GM18507 (cell line): ENCODE data around the gene SMARCC1.

ENCODE experiments used
- DNase-seq: peaks from one replicate; pipeline ENCODE4 v3.0.0; 2011; ENCODE audit warnings: low read depth; ENCODE audit not compliant: insufficient read length; ENCODE audit errors: extremely low spot score
- FAIRE-seq: peaks from 2 replicates; lab custom pipeline; 2011; peaks lifted over from hg19 to GRCh38; lab: Jason Lieb, UNC

The SMARCC1 gene

GRCh38 chr3:47606165-47606564, 175.5 kb downstream of the SMARCC1 start:
- FAIRE-seq (no peak), DNase-seq (no peak)

DNA sequence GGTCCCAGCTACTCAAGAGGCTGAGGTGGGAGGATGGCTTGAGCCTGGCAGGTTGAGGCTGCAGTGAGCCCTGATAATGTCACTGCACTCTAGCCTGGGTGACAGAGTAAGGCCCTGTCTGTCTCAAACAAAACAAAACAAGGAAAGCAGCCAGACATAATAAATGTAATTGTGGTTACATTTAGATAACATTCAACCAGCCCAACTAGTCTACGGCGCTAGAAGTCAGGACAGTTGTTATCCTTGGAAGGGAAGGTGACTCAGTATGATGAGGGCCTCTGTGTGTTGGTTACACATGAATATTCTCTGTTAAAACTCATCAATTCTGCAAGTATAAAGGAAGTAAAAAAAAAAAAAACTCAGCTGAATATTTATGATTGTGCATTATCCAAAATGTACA, 176.0 kb downstream of the SMARCC1 start:
- no peak for FAIRE-seq
- DNase-seq = no peak

DNA sequence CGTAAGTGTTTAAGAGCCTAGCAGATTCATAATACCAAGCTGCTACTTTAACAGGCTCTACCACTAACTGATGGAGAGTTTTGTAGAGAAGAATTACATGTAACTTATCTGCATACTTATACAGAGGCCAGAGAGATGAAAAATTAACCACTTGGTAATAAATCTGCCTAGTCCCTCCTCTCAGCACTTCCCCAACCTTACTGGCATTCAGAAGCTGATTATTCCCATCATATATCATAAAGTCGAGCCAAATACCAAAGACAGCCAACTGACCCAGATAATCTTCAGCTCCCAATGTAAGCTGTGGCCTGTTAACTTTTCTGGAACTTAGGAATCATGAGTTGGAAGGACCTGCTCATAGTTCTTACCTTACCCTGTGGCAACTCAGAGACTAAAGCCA, 177.5 kb downstream of the SMARCC1 start:
- DNase-seq (no peak), FAIRE-seq (no peak)

- no peak for FAIRE-seq
- DNase-seq = no peak
These were observed 178.4 kb downstream of the SMARCC1 start for GRCh38 chr3:47603332-47603731.

DNA sequence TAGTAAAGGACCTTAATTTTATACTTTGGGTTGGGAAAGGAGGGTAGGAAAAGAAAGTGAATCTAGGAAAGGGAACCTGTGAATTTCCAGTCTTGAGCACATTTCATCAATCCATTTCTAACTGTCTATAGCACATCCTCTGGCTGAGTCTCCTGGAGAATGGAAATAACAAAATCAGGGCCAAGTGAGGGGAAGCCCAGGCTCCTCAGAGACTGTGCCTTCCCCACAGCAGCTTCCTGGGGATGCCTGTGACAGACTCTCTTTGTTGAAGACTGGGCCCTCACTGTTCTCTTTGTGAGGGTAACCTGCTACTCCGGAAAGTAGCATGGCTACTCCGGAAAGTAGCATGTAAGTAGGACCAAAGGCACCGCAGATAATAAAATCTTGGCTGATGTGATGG, 180.4 kb downstream of the SMARCC1 start:
- DNase-seq (no peak), FAIRE-seq (no peak)

DNA sequence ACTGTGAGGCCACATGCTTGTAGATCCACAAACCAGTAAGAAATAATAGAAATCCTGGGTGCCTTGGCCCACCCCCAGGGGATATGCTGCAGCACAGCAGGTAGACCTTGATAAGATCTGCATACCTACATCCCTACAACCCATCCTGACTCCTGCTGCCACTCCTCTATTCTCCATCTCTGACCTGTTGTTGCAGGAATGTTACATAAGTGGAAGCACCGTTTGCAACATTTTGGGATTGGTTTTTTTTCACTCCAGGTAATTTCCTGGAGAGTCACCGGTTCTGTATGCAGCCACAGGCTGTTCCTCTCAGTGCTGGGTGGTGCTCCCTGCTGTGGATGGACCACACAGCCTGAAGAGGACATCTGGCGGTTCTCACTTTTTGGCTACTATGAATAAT, 186.9 kb downstream of the SMARCC1 start:
- DNase-seq (no peak), FAIRE-seq (no peak)

GRCh38 chr3:47592066-47592795, 189.5 kb downstream of the SMARCC1 start:
- no peak for FAIRE-seq
- no peak for DNase-seq

GRCh38 chr3:47590216-47590615, 191.5 kb downstream of the SMARCC1 start:
- FAIRE-seq (no peak), DNase-seq (no peak)

- DNase-seq = no peak
- FAIRE-seq = no peak
These were observed 193.1 kb downstream of the SMARCC1 start for GRCh38 chr3:47588587-47588986.

- DNase-seq (no peak), FAIRE-seq (no peak)
These were observed 193.6 kb downstream of the SMARCC1 start for GRCh38 chr3:47588053-47588452.

DNA sequence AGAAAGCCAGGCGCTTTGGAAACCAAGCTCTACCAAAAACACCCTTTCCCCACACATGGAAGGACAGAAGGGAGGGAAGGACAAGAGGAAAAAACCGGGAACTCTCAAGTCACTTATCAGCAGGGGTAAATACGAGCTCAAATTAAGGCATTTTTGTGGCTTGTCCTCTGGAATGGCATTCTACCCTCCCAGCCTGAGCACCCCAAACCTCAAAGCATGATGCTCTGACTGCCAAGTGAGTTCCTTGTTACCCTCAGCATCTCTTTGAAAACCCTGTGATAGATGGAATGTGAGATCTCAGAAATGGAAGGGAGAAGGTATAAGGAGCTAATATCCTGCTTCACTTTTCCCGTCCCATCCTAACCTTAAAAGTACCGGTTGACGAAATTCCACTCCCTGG, 194.9 kb downstream of the SMARCC1 start:
- DNase-seq (no peak), FAIRE-seq (no peak)

DNA sequence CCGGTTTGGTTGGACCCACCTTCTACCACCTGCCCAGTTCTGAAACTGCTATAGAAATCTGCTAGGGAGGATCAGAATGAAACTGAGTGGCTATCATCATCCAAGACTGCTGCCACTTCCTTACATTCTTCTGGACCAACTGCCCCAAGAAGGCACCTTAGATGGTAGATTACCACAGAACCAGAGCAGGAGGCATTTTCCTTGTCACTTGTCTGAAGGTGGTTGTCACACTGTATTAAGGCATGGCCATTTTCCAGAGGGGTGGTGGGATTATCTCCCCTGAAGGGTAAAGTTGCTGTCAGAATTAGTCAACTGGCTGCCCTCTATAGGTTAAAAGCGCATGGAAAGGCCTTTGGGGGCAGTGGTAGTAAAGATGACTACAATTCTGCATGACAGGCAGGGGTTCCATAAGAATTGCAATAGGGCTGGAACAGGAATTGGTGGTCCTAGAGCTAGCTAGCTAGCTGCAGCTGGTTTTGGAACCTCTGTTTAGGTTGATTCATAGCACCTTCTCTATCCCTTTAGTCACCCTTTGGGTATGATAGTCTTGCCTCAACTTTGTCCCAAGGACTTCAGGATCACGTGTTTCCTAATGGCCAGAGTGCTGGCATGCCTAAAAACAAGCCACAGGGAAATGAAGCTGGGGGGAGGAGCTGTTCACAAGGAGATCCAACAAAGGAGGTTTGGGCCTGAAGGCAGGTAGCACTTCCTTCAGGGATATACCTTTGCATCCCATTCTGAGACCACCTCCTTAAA, 198.2 kb downstream of the SMARCC1 start:
- FAIRE-seq (no peak), DNase-seq (no peak)

DNA sequence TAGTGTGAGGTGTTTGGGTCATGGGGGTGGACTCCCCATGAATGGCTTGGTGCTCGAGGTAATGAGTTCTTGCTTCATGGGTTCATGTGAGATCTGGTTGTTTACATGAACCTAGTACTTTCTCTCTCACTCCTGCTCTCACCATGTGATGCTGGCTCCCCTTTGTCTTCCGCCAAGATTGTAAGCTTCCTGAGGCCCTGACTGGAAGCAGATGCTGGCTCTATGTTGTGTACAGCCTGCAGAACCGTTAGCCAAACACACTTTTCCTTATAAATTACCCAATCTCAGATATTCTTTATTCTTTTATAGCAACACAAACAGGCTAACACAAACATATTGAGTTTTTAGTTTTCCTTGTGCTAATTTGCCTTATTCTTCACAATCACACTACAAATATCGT, 199.9 kb downstream of the SMARCC1 start:
- no peak for FAIRE-seq

GRCh38 chr3:47581422-47581821, 200.3 kb downstream of the SMARCC1 start:
- DNase-seq = no peak
- FAIRE-seq = no peak

More for the DNA sequence above, 199.9 kb downstream of the SMARCC1 start:
- no peak for DNase-seq

DNA sequence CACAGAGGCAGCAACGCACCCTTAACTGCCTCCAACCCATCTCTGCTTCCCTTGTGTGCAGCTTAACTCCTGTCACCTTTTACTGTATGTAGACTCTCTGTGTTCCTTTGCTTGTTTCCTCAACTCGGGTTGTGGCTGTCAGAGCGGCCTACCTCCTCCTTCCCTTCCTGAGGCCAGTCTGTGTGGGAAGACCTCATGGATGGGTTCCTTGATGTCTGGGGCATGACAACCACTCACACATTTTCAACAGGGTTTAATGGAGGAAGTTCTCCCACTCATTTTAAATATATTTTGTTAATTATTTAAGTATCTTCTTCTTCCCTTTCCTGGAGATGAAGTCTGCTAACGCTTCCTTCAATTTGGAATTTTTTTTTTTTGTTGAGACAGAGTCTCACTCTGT, 201.2 kb downstream of the SMARCC1 start:
- DNase-seq (no peak), FAIRE-seq (no peak)

GRCh38 chr3:47579875-47580274, 201.8 kb downstream of the SMARCC1 start:
- FAIRE-seq = no peak

DNA sequence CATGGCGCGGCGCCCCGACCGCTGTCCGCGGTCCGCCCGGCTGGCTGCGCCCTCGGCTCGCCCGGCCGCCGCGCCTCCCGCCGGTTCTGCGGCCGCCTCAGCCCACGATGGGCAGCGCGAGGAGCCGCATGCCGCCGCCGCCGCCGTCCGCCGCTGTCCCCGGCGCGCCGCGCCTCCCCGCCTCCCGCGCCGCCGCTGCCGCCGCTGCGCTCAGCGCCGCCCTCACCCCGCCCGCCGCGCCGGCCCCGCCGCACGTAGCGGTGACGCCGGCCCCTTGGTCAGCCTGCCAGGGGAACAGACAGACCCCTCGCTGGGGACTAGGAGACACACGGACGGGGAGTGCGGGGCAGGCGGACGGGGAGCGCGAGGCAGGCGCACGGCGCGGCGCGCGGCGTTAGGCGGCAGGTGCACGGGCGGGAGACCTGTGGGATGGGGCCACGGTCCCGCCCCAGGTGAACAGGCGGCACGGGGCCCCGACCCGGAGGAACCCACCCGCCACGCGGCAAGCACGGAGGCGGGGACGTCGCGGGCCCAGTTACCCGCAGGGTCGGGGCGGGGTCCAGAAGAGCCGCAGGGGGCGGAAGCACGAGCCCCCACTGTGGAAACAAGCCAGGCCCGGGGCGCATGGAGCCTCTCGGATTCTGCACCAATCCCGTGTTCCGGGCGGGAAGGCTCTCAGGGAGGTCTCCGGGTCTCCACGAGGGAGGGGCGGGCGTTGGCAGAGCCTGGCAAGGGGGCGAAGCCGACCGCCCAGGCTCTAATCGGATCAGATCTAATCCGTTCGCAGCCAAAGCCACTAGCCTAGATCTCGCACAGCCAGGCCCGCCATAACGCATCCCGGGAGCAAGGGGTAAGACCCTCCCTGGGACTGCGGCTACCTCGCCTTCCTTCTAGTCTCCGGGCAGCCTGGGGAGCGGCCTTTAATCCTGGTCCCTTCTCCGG, 202.7 kb downstream of the SMARCC1 start, which contains the start of gene CSPG5:
Gene CSPG5, minus strand, starts transcription at position 175 of the 942 bp plus-strand sequence. Its CDS starts 172 bp downstream, at position 3.
- no peak for FAIRE-seq
- peak; percentile 14 for DNase-seq

More at GRCh38 chr3:47579875-47580274, 201.8 kb downstream of the SMARCC1 start:
- no peak for DNase-seq

GRCh38 chr3:47578119-47578632, 203.5 kb downstream of the SMARCC1 start:
- DNase-seq = peak; percentile 66
- no peak for FAIRE-seq

DNA sequence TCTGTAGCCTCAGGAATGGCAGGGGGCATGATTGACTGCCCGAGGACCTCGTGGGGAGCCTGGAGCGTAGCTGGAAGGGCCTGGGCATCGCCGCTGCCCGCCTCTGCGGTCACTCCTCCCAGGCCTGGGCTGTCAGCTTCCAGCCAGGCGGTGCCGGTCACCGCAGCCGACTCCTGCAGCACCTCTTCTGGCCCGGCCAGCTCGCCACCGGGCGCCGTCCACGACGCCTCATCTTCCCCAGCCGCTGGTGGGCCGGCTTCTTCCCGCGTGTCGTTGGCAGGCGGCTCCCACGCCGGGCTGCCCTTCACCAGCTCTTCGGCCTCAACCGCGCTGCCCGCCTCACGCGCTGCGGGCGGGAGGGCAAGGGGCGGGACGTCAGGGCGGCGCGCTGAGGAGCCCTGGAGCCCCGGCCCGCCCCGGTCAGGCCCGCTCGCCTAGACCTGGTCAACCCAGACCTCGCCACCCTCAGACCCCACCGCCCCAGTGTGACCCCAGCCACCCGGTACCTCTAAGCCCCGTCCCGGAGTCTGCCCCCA, 204.0 kb downstream of the SMARCC1 start:
- DNase-seq (no peak), FAIRE-seq (no peak)
